Islet of Langerhans (tissue), 1 donor: ENCODE results near the gene SORD.
"Not testable (repeated sequence)": the region's sequence is repeated elsewhere in the genome, so short reads cannot be mapped to it uniquely, and the experiment has no call there.

Experiments used
- FAIRE-seq: peaks from one replicate; lab custom pipeline; 2011; peaks lifted over from hg19 to GRCh38; lab: Jason Lieb, UNC

Gene SORD

GRCh38 chr15:45024649-45025048 is 1.7 kb downstream of the SORD start:
- FAIRE-seq = not testable (repeated sequence)

DNA sequence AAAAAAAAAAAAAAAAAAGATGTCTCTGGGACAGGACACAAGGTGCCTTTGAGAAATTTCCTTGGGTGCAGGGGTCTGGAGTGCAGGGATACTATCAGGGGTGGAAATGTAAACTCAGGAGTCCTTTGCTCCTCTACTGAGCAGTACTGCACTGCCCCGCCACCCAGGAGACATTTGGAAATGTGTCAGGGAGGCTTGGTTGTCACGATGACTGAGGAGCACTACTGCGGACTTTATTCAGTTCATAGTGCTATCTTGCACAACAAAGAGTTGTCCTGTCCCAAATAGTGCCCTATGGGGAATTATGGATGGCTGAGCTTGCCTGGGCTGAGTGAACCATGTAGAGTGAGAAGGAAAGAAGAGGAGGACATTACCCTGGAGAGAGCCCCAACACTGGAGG is 2.6 kb downstream of the SORD start:
- not testable (repeated sequence) for FAIRE-seq

DNA sequence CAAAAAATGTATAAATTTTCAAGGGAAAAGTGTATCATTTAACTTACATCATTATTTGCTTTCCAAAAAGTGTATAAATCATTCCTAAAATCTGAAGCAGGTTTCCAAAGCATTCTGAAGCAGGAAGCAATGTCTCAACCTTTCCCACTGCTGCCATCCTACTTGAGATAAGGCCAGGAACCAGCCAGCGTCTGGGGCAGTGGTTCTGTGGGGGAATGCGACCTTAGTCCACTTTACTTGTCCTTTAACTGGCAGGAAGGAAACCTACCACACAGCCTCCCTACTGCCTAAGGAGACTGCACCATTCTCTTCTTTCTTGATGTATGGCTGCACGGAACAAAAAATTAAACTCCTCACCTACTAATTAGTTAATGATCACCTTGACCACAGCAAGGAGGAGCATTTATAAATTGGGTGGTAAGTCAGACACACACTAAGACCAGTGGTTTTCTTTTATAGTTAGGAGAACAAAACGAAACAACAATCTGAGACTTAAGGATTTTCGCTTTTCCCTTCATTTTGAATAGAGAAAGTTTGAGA is 3.7 kb downstream of the SORD start:
- no peak for FAIRE-seq

DNA sequence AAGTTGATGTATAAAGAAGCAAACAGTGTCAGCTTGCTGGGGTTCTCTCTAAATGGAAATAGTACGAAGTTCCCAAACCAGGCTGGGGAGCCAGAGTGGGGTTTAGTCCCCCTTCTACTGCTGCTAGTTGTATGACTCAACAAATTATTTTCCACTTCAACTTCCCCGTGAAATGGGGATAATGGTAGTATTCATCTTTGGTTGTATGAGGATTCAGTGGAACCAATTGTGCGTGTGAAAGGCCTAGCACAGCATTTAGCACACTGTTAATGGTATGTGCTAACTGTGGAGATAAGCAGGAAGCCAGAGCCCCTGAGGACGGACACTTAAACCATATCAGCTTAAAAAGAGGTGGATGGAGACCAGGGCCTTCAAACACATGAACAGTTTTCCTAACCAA is 4.2 kb downstream of the SORD start:
- FAIRE-seq = no peak

DNA sequence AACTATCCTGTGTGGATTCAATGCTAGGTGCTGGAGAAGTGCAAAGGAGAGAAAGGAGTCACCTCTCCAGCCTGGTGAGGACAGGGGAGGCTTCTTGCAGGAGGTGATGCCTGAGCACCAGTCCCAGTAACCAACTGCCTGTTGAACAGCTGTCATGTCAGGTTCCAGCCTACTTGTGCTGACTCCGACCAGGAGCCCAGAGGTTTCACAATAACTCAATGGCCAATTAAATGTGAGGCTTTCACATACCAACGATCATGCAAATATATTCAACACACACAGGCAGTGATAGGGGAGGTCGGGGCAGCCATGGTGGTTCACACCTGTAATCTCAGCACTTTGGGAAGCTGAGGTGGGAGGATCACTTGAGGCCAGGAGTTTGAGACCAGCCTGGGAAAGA is 7.7 kb downstream of the SORD start:
- no peak for FAIRE-seq

- FAIRE-seq = not testable (repeated sequence)
These were observed 8.6 kb downstream of the SORD start for GRCh38 chr15:45031522-45032028.

- not testable (repeated sequence) for FAIRE-seq
These were observed 9.5 kb downstream of the SORD start for GRCh38 chr15:45032501-45032900.

GRCh38 chr15:45034087-45034486 is 11.1 kb downstream of the SORD start:
- FAIRE-seq = peak; percentile 38

DNA sequence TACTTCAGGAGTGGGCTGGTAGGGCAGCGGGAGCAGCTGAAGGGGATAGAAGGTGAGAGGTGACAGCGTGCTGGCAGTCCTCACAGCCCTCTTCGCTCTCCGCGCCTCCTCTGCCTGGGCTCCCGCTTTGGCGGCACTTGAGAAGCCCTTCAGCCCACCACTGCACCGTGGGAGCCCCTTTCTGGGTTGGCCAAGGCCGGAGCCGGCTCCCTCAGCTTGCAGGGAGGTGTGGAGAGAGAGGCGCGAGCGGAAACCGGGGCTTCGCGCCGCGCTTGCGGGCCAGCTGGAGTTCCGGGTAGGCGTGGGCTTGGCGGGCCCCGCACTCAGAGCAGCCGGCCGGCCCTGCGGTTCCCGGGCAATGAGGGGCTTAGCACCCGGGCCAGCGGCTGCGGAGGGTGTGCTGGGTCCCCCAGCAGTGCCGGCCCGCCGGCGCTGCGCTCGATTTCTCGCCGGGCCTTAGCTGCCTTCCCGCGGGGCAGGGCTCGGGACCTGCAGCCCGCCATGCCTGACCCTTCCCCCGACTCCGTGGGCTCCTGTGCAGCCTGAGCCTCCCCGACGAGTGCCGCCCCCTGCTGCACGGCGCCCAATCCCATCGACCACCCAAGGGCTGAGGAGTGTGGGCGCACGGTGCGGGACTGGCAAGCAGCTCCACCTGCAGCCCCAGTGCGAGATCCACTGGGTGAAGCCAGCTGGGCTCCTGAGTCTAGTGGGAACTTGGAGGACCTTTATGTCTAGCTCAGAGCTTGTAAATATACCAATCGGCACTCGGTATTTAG is 11.8 kb downstream of the SORD start:
- FAIRE-seq = not testable (repeated sequence)

DNA sequence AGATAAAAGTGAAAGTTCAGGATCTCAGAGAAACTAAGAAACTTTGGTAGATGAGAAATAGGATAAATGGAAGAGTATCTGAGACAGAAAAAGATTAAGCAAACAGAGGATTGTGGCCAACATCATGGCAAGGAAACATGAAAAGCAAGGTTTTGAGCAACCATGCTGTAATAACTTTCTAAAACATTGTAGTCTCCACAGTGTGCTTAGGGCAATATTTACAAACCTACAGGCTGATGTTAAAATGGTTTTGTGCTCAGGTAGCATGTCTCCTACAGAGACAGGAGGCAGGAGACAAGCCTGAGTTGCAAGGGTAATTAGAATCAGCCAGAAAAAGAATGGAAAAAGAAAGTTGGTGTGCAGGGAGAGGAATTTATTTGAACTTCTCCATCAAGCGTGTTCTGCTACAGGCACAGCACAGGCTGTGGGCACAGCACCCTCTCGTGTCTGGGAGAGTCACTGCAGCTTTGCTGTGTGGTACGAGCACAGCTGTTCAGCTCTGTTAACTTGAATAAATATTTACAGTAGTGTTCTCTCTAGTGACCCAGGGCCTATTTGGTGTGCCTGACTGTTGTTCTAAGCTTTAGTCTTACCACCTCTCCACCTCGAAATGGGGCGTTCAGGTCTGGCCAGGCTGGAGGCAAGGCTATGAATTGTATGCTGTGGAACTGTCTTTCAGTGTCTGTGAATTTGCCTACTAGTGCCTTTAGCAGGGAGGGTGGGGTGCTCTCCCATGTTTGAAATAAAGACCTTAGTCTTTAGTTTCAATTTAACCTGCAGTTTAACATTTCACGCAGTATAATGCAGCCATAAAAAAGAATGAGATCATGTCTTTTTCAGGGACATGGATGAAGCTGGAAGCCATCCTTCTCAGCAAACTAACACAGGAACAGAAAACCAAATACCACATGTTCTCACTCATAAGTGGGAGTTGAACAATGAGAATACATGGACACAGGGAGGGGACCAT is 14.1 kb downstream of the SORD start:
- not testable (repeated sequence) for FAIRE-seq

GRCh38 chr15:45037936-45038335 is 14.9 kb downstream of the SORD start:
- FAIRE-seq = no peak

DNA sequence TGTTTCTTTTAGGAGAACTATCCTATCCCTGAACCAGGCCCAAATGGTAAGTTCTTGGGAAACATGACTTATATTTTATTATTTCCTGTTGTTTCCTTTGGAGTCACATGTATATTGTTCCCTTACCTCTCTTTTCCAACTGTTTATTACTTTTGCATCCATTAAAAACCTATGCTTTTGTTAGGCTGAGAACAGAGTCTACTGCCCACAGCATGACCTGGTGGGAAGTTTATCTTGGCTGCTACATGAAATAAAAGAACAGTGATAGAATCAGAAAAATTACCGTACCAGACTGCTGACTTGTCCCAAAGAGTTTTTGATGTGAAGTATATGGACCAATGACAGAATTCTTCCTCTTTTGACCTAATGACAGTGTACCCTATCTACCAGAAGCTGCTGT is 17.4 kb downstream of the SORD start:
- not testable (repeated sequence) for FAIRE-seq

GRCh38 chr15:45041538-45041937 is 18.5 kb downstream of the SORD start:
- FAIRE-seq = not testable (repeated sequence)

DNA sequence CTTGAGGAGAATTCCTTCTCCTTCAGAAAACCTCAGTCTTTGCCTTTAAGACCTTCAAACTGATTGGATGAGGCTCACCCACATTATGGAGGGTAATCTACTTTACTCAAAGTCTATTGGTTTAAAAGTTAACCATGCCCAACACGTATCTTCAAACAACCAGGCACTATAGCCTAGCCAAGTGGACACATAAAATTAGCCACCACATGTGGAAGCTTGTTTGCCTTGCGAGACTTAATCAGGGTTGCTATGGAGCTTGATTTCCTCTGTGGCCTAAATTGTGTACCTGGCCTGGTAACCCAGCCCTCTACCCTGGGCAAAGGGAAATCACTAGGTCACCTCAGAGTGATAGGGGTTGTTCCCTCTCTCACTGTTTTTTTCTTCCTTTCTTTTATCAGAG is 19.9 kb downstream of the SORD start:
- not testable (repeated sequence) for FAIRE-seq

DNA sequence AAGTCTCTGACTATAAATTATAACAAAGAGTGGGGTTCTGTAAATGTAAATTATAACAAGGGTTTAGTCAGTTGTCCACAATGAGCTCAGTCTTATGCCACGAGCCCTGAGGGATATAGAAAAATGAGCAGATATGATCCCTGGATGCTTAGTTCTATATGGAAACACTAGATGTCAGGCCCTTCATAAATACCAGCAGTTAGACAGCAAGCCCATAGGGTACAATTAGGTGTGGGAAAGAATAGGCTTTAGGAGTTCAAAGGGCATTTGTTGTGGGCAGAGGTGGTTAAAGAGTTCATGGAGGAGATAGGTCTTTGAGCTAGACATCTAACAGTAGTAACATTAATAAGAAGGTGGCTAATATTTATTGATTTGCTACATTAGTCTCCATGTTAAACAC is 21.3 kb downstream of the SORD start:
- not testable (repeated sequence) for FAIRE-seq

DNA sequence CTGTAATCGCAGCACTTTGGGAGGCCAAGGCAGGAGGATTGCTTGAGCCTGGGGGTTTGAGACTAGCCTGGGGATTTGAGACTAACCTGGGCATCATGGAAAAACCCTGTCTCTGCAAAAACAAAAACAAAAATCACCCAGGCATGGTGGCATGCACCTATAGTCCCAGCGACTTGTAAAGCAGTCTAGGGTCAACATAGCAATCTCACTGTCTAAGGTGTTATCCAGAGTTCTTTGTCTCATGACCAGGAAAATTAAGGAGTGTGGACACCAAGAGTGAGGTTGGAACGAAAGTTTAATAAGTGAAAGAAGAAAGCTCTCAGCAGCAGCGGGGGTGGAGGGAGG is 25.4 kb downstream of the SORD start:
- FAIRE-seq = not testable (repeated sequence)

DNA sequence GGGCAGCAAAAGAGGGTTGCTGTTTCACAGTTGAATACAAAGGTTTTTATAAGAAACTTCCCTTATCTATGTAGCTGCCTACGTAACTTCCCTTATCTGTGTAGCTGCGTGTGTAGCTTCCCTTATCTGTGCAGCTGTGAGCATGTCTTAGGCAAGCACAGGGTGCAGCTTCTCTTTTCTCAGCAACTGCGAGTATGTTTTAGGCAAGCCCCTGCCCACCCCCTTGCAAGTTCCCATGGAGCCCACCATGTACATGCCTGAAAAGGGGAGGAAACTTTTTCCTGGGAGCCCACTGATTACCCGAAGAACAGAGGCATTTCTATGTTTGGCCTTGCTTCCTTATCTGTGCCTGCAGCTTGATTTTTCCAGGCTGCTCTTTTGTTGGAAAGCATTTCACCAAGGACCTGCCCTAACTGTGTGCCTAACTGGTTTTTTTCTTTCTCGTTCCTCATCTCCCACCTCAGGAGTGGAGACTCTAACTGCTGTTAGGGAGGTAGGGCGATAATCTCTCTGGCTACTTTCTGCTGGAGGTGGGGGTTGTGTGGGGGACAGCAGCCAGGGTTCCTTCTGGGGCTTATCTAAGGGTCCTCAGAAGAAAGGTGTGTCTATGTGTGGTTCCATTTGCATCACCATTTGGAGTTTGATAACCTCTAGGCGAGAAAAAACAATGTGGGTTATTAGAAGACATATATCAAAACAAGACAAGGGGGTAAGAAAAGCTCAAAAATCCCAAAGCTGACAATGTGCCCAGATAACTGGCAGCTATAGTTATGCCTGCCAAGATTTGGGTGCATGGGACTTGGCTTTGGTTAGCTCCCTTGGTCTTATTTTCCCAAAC is 26.0 kb downstream of the SORD start:
- FAIRE-seq = no peak

DNA sequence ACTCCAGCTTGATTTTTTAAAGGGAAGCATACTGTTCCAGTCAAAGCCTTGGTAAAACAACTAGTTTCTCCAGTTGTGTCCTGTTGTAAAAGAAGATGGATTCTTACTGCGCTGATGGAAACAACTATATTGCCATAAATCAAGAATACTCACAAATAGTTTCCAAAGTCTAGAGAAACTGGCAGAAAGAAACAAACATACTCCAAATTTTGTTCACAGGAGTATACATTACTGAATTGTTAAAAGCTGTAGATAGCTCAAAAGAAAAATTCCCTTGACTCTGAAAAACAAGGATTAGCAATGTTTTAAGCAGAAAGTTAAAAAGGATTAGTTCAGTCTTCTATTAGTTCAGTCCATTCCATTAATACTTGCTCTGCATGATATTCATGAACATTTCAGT is 27.6 kb downstream of the SORD start:
- no peak for FAIRE-seq

DNA sequence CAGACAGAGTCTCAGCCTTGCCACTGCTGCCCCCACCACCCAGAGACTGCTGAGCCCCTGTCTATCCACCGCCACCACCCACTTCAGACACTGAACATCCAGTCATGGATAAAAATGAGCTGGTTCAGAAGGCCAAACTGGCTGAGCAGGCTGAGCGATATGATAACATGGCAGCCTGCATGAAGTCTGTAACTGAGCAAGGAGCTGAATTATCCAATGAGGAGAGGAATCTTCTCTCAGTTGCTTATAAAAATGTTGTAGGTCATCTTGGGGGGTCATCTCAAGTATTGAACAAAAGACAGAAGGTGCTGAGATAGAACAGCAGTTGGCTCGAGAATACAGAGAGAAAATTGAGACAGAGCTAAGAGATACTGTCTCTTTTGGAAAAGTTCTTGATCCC is 29.7 kb downstream of the SORD start:
- not testable (repeated sequence) for FAIRE-seq

GRCh38 chr15:45058690-45059675 is 36.0 kb downstream of the SORD start:
- not testable (repeated sequence) for FAIRE-seq

DNA sequence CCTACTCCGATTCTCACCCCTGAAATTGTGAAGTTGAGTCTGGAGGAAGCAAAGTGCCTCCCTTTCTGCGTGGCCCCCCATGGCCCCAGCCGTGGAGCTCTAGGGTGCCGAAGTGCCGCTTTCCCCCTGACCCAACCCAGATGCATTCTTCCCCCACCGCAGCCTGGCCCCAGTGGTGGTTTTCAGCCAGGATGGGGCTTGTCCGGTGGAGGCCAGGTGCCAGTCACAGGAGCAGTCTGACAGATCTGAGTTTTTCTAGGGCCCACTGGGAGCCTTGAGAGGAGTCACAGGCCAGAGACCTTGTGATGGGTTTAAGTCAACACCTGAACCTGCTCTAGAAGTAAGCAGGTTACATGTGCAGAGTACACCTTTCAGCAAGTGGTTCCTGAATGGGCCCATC is 39.3 kb downstream of the SORD start:
- FAIRE-seq = not testable (repeated sequence)
